Right lobe of liver (tissue), 6 donors: ENCODE results near the gene SSC5D. TPM values are rescaled to one million over a fixed set of nuclear protein-coding genes. Genes with fewer than 3 reads are reported as not detected.
"Not testable (repeated sequence)": the region's sequence is repeated elsewhere in the genome, so short reads cannot be mapped to it uniquely, and the experiment has no call there.

Experiments
- ATAC-seq, 4 donors: fragments of 200-7000 bp; cut with Tn5 transposase; one replicate each; pipeline ENCODE4 v1.9.1; 2020; ENCODE audit warnings: mild to moderate bottlenecking in 4 of 4, moderate library complexity in 4 of 4
- DNase-seq, 3 donors: peaks; one replicate each; pipeline ENCODE4 v3.0.0-alpha.2; 2020
- H3K27ac ChIP-seq, 3 donors: fragments of 200-600 bp; one replicate each; pipeline ENCODE4 v1.8.0; 2022
- H3K27me3 ChIP-seq, 2 donors: fragments of 200-600 bp; one replicate each; pipeline ENCODE4 v1.8.0; 2022
- H3K36me3 ChIP-seq, 4 donors: fragments of 200-600 bp; sonication (generic) in 1 of 4; one replicate each; pipeline versions ENCODE4 v1.5.1 to v1.8.0; 2017 to 2022; ENCODE audit warnings: control low read depth in 1 of 4
- H3K4me1 ChIP-seq, 4 donors: fragments of 200-600 bp; sonication (generic) in 1 of 4; one replicate each; pipeline versions ENCODE4 v1.5.1 to v1.8.0; 2017 to 2022; ENCODE audit warnings: control low read depth in 1 of 4
- H3K4me3 ChIP-seq, 3 donors: fragments of 200-600 bp; one replicate each; pipeline ENCODE4 v1.8.0; 2022
- H3K9me3 ChIP-seq, 4 donors: fragments of 200-600 bp; sonication (generic) in 1 of 4; one replicate each; pipeline versions ENCODE4 v1.5.1 to v1.8.0; 2017 to 2022; ENCODE audit warnings: control low read depth in 1 of 4
- POLR2A ChIP-seq: fragments of 450-650 bp; IDR thresholded peaks from one replicate; pipeline ENCODE4 v1.6.1; 2017; ENCODE audit warnings: antibody characterized with exemption, mild to moderate bottlenecking
- WGBS: methylation state at CpG from one replicate; pipeline ENCODE4 v1.1.6; 2018; ENCODE audit warnings: low coverage, low lambda C conversion rate; ENCODE audit not compliant: insufficient coverage; ENCODE audit errors: missing lambda C conversion rate; 5-methylcytosine and 5-hydroxymethylcytosine counted together
- intact Hi-C, 2 donors: fragments of 100-400 bp; cut with DNase I; formaldehyde crosslinking; loops; one replicate each; pipeline versions ENCODE4 v1.11.2 to v1.14.1; 2022
- total RNA-seq, 6 experiments: library from RNA; depleted of rRNA in 2 of 6; stranded (reverse); fragments of >200 nt in 2 of 6; fragmentation: NEBNext Ultra II Directional in 3 of 6; extraction: Animal tissue kit (Norgen Biotek cat#: 25700) in 3 of 6; gene quantifications; one replicate each; pipeline versions ENCODE4 v1.1.0 to v1.2.4, GENCODE V29; 2016 to 2023
- TF ChIP-seq, protein P1 (sequence below), 4 donors: fragments of 200-600 bp in 3 of 4; fragments of 450-650 bp in 1 of 4; IDR thresholded peaks; one replicate each; pipeline versions ENCODE4 v1.5.1 to v1.8.0; 2016 to 2022; ENCODE audit warnings: antibody characterized with exemption in 4 of 4, mild to moderate bottlenecking in 2 of 4
- donor health status: DM: no; HTN: yes; CAD: no.
- donor health status: DM: no; HTN: no; CAD: no.
- donor health status: DM: no; HTN: no; CAD: no.
- donor health status: DM: no; HTN: yes; CAD: no.
- donor health status: DM: no; HTN: yes; CAD: no.

SSC5D gene
- total RNA-seq, 6 experiments from 2014 or later = 0.35 to 1.6 (median 1.2) TPM

DNA sequence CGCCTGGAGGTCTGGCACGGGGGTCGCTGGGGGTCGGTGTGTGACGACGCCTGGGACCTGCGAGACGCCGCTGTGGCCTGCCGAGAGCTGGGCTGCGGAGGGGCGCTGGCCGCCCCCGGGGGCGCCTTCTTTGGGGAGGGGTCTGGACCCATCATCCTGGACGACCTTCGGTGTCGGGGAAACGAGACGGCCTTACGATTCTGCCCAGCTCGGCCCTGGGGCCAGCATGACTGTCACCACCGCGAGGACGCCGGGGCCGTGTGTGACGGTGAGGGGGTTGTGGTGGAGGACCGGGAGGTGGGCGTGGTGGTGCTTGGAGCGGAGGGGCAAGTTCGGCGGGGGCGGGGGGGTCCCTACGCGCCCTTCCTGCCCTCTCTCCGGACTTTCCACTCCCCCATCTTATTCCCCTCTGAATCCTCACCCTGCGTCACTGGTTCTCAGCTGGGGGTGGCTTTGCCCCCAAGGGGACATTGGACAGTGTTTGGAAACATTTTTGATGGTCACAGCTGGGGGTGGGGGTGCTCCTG is 5.5 kb downstream of the SSC5D start:
- TF ChIP-seq POLR2A = no peak
- TF ChIP-seq, protein P1, sequence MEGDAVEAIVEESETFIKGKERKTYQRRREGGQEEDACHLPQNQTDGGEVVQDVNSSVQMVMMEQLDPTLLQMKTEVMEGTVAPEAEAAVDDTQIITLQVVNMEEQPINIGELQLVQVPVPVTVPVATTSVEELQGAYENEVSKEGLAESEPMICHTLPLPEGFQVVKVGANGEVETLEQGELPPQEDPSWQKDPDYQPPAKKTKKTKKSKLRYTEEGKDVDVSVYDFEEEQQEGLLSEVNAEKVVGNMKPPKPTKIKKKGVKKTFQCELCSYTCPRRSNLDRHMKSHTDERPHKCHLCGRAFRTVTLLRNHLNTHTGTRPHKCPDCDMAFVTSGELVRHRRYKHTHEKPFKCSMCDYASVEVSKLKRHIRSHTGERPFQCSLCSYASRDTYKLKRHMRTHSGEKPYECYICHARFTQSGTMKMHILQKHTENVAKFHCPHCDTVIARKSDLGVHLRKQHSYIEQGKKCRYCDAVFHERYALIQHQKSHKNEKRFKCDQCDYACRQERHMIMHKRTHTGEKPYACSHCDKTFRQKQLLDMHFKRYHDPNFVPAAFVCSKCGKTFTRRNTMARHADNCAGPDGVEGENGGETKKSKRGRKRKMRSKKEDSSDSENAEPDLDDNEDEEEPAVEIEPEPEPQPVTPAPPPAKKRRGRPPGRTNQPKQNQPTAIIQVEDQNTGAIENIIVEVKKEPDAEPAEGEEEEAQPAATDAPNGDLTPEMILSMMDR (IDR thresholded peaks at IDR 0.05) = no peak
- Histone ChIP-seq H3K36me3 (no peaks in the 10 kb centered on the region), H3K27ac (peak overlapping the region in 1 of 3 donors; percentile 43), H3K4me3 (peak overlapping the region in 2 of 3 donors; percentile 12 to 19), H3K27me3 (no peaks in the 10 kb centered on the region), H3K4me1 (no peaks in the 10 kb centered on the region), H3K9me3 (no peaks in the 10 kb centered on the region)
- intact Hi-C loops = loop anchor here in 1 of 2 donors (10.0 kb wide), 1 partner anchor 349 kb away; the partner anchor contains the start of gene TNNT1
- ATAC-seq = no peak
- no CpG with 5 or more reads among the region's 38 CpGs for WGBS
- DNase-seq = no peak

DNA sequence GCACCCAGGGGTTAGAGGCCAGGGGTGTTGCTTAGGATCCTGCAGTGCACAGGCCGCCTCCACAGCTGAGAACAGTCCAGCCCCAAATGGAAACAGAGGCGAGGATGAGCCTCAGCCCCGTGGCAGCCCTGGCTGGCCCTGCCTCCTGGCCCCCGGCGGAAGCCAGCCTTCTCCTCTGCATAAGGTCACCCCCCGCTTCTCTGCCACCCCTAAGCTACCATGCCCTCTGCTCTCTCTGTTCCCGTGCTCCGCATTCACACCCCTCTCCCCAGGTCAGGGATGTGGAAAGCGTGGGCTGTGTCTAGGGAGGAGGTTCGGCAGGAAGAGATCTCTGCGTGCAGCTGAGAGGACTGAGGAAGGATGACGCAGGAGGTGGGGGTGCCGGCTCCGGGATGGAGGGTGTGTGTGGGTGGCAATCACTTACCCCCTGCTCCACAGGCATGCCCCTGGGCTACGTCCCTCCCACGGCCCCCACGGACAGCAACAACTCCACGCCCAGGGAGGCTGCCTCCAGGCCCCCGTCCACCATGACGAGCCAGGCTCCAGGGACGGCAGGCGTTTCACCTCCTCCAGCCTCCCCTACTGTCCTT is 6.0 kb downstream of the SSC5D start:
- Histone ChIP-seq H3K27ac (peak overlapping the region in 1 of 3 donors; percentile 43), H3K27me3 (no peaks in the 10 kb centered on the region), H3K4me1 (no peaks in the 10 kb centered on the region), H3K4me3 (peak overlapping the region; percentile 12 to 19 (median 16)), H3K36me3 (no peaks in the 10 kb centered on the region), H3K9me3 (no peaks in the 10 kb centered on the region)
- ATAC-seq (peak; percentile 17 to 69 (median 32)), DNase-seq (no peak)
- intact Hi-C loops = loop anchor here in 1 of 2 donors (10.0 kb wide), 1 partner anchor 349 kb away; the partner anchor contains the start of gene TNNT1
- no peak for TF ChIP-seq POLR2A
- TF ChIP-seq, protein P1 (IDR thresholded peaks at IDR 0.05) = no peak
- WGBS = 17% methylated on average over 5 of the region's 22 CpGs

DNA sequence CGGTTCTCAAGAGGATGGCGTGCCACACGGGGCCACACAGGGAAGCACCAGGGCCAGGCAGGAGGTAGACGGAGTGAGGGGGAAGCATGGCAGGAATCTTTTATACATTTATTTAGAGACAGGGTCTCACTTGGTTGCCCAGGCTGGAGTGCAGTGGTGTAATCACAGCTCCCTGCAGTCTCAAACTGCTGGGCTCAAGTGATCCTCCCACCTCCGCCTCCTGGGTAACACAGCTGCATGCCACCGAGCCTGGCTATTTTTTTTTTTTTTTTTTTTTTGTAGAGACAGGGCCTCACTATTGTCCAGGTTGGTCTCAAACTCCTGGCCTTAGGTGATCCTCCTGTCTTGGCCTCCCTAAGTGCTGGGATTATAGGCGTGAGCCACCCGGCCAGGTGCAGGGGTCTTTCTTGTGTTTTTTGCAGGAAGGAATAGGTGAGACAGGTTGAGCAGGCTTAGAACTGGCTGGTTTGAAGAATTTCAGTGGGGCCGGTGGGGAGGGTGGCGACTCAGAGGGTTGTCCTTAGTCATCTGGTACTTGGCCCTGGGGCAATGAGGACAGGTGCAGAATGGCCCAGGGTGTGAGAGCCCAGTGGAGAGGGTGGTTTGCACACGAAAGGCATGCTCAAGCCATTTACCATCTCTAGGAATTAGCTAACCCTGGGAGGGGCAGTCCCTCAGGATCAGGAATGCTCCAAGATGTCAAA is 7.6 kb downstream of the SSC5D start:
- Histone ChIP-seq H3K27me3 (no peaks in the 10 kb centered on the region), H3K36me3 (no peaks in the 10 kb centered on the region), H3K9me3 (no peaks in the 10 kb centered on the region), H3K27ac (no peak overlapping the region), H3K4me1 (no peaks in the 10 kb centered on the region), H3K4me3 (no peak overlapping the region)
- DNase-seq = no peak
- intact Hi-C loops = loop anchor here in 1 of 2 donors (10.0 kb wide), 1 partner anchor 351 kb away; the partner anchor contains the start of gene TNNT1
- ATAC-seq = no peak
- TF ChIP-seq, protein P1 (IDR thresholded peaks at IDR 0.05) = no peak
- WGBS = 75% methylated on average over 9 of the region's 11 CpGs

DNA sequence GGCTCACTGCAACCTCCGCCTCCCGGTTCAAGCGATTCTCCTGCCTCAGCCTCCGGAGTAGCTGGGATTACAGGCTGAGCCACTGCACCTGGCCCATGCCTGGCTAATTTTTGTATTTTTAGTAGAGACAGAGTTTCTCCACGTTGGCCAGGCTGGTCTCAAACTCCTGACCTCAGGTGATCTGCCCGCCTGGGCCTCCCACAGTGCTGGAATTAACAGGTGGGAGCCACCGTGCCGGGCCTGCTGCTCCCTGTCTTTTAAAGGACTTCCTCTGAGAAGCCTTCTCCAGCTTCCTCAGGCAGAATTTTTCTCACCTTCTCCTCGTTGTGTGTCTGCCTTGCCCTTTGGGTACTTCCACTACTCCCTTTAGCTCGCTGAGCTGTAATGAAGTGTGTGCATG is 8.6 kb downstream of the SSC5D start:
- H3K4me3 ChIP-seq, H3K9me3 ChIP-seq, H3K27me3 ChIP-seq, H3K4me1 ChIP-seq, H3K36me3 ChIP-seq, H3K27ac ChIP-seq, ATAC-seq, DNase-seq: not testable (repeated sequence)
- WGBS = 69% methylated on average over 6 of the region's 10 CpGs
- intact Hi-C loops = loop anchor here in 1 of 2 donors (10.0 kb wide), 1 partner anchor 352 kb away; the partner anchor contains the start of gene TNNT1

DNA sequence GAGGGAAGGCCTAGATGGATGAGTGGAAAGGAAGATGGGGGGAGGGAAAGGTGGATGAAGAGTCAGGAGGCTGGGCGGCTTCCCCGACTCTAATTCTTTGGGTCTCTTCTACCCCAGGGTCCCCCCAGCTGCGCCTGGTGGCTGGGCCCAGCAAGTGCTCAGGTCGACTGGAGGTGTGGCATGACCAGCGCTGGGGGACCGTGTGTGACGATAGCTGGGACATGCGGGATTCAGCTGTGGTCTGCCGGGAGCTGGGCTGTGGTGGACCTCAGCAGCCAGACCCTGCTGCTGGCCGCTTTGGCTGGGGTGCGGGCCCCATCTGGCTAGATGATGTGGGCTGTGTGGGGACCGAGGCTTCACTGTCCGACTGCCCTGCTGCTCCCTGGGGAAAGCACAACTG is 9.5 kb downstream of the SSC5D start:
- no peak overlapping the region for H3K27ac ChIP-seq
- no peaks in the 10 kb centered on the region for H3K36me3 ChIP-seq
- no peak overlapping the region for H3K4me3 ChIP-seq
- intact Hi-C loops = loop anchor here in 1 of 2 donors (10.0 kb wide), 1 partner anchor 353 kb away; the partner anchor contains the start of gene TNNT1
- no peaks in the 10 kb centered on the region for H3K27me3 ChIP-seq
- DNase-seq (no peak), ATAC-seq (no peak)
- no peaks in the 10 kb centered on the region for H3K9me3 ChIP-seq
- H3K4me1 ChIP-seq = no peaks in the 10 kb centered on the region
- 30% methylated on average over 2 of the region's 13 CpGs for WGBS
- TF ChIP-seq POLR2A = no peak
- TF ChIP-seq, protein P1 (IDR thresholded peaks at IDR 0.05) = no peak
